Naive thymus-derived CD4-positive, alpha-beta T cell (primary cell): ENCODE results near the gene GLIS1. TPM values are rescaled to one million over a fixed set of nuclear protein-coding genes. Genes with fewer than 3 reads are reported as not detected.
A peak's percentile ranks its signal among the peaks of the same experiment; 100 is the strongest.

Source experiments
- ATAC-seq: fragments of 150-1000 bp; cut with Tn5 transposase; 2 replicates; pipeline ENCODE4 v1.10.0; 2021; ENCODE audit warnings: mild to moderate bottlenecking, moderate library complexity
- CTCF ChIA-PET: fragments of 350-600 bp; sonication (Branson Sonifier 250); formaldehyde crosslinking; loops from one replicate; lab custom pipeline; 2021; ENCODE audit warnings: antibody characterized with exemption; lab: Charles Lee
- POLR2A ChIA-PET: fragments of 350-600 bp; sonication (Branson Sonifier 250); formaldehyde crosslinking; loops from one replicate; lab custom pipeline; 2021; ENCODE audit warnings: antibody characterized with exemption, inconsistent platforms; lab: Charles Lee
- DNase-seq, 9 donors: peaks; one replicate each; pipeline versions ENCODE4 v3.0.0 to v3.0.0-alpha.2; 2020 to 2022; ENCODE audit warnings: mixed read lengths in 1 of 9
- H3K27ac ChIP-seq: one replicate; pipeline ENCODE4 v1.7.0; 2013; ENCODE audit warnings: mild to moderate bottlenecking, low read depth, low read length, moderate library complexity
- H3K27me3 ChIP-seq, 2 donors: one replicate each; pipeline ENCODE4 v1.7.0; 2013; ENCODE audit warnings: low read length in 2 of 2, mild to moderate bottlenecking in 2 of 2, moderate library complexity in 2 of 2; ENCODE audit not compliant: control insufficient read depth in 2 of 2, insufficient read depth in 2 of 2
- H3K36me3 ChIP-seq, 3 experiments: 1 replicate in 2 of 3; 2 replicates in 1 of 3; pipeline ENCODE4 v1.7.0; 2013; ENCODE audit warnings: low read length in 3 of 3, mild to moderate bottlenecking in 3 of 3, moderate library complexity in 1 of 3; ENCODE audit not compliant: insufficient read depth in 3 of 3, control insufficient read depth in 2 of 3
- H3K4me1 ChIP-seq, 2 donors: one replicate each; pipeline ENCODE4 v1.7.0; 2013; ENCODE audit warnings: low read length in 2 of 2, mild to moderate bottlenecking in 2 of 2, moderate library complexity in 1 of 2; ENCODE audit not compliant: control insufficient read depth in 2 of 2, insufficient read depth in 2 of 2
- H3K4me3 ChIP-seq: 2 replicates; pipeline ENCODE4 v1.7.0; 2013; ENCODE audit warnings: mild to moderate bottlenecking, low read length
- H3K9me3 ChIP-seq, 3 experiments: 1 replicate in 2 of 3; 2 replicates in 1 of 3; pipeline ENCODE4 v1.7.0; 2013; ENCODE audit warnings: low read length in 3 of 3; ENCODE audit not compliant: control insufficient read depth in 2 of 3
- H3K27ac Mint-ChIP-seq, 9 donors: one replicate each; pipeline ENCODE4 v1.8.0; 2020 to 2022; ENCODE audit warnings: mixed read lengths in 9 of 9, mild to moderate bottlenecking in 8 of 9, moderate library complexity in 5 of 9, inconsistent platforms in 2 of 9
- H3K27me3 Mint-ChIP-seq, 5 donors: one replicate each; pipeline ENCODE4 v1.8.0; 2021 to 2022; ENCODE audit warnings: mixed read lengths in 5 of 5, mild to moderate bottlenecking in 1 of 5
- H3K36me3 Mint-ChIP-seq, 5 donors: one replicate each; pipeline ENCODE4 v1.8.0; 2020 to 2022; ENCODE audit warnings: mixed read lengths in 5 of 5, mild to moderate bottlenecking in 3 of 5, inconsistent platforms in 1 of 5
- H3K4me1 Mint-ChIP-seq, 7 donors: one replicate each; pipeline ENCODE4 v1.8.0; 2020 to 2022; ENCODE audit warnings: mixed read lengths in 7 of 7, mild to moderate bottlenecking in 3 of 7, inconsistent platforms in 1 of 7
- H3K4me3 Mint-ChIP-seq, 10 donors: one replicate each; pipeline ENCODE4 v1.8.0; 2020 to 2022; ENCODE audit warnings: mild to moderate bottlenecking in 10 of 10, mixed read lengths in 10 of 10, moderate library complexity in 6 of 10, inconsistent platforms in 2 of 10
- H3K9me3 Mint-ChIP-seq, 11 donors: one replicate each; pipeline ENCODE4 v1.8.0; 2020 to 2022; ENCODE audit warnings: mixed read lengths in 11 of 11, mild to moderate bottlenecking in 4 of 11, inconsistent platforms in 1 of 11, moderate library complexity in 1 of 11
- intact Hi-C, 2 donors: fragments of 100-400 bp; cut with micrococcal nuclease; formaldehyde crosslinking; loops; one replicate each; pipeline ENCODE4 v1.15.1; 2023
- polyA plus RNA-seq, 2 donors: library from polyadenylated mRNA; unstranded; fragments of 300-500 nt; fragmentation: Illumina TruSeq; gene quantifications; one replicate each; pipeline ENCODE4 v1.2.3, GENCODE V29; 2021
- total RNA-seq, 6 experiments: library from RNA in 5 of 6; stranded (reverse) in 5 of 6; gene quantifications; 1 replicate in 5 of 6; 2 replicates in 1 of 6; pipeline ENCODE4 v1.2.3 and lab custom pipeline; 2021 to 2026

GLIS1 gene
- total and polyA plus RNA-seq, 7 experiments from 2014 or later = not detected

GRCh38 chr1:53606197-53606596 is 132.8 kb downstream of the GLIS1 start:
- ATAC-seq = no peak
- intact Hi-C loops = no loop called here

GRCh38 chr1:53605181-53605580 is 133.8 kb downstream of the GLIS1 start:
- H3K27ac ChIP-seq = no peak overlapping the region
- CTCF ChIA-PET = no interaction called here
- no peak overlapping the region for H3K4me3 ChIP-seq
- DNase-seq (no peak), ATAC-seq (no peak)
- H3K4me3 Mint-ChIP-seq = no peak overlapping the region
- H3K9me3 Mint-ChIP-seq = peaks cover 0 to 10% (median 6%) of the 10 kb centered on the region in 11 donors
- no peaks in the 10 kb centered on the region for H3K27me3 ChIP-seq
- intact Hi-C loops = no loop called here
- H3K9me3 ChIP-seq = no peaks in the 10 kb centered on the region
- POLR2A ChIA-PET = no interaction called here
- H3K36me3 ChIP-seq = no peaks in the 10 kb centered on the region
- H3K4me1 ChIP-seq = peaks cover 0 to 28% of the 10 kb centered on the region in 2 donors
- H3K4me1 Mint-ChIP-seq = peaks cover 0 to 8% (median 0%) of the 10 kb centered on the region in 7 donors
- H3K27me3 Mint-ChIP-seq = peaks cover 0 to 6% (median 3%) of the 10 kb centered on the region in 5 donors
- no peak overlapping the region for H3K27ac Mint-ChIP-seq
- peaks cover 0 to 4% (median 0%) of the 10 kb centered on the region in 5 donors for H3K36me3 Mint-ChIP-seq

More at GRCh38 chr1:53606197-53606596, 132.8 kb downstream of the GLIS1 start:
- peaks cover under 1 to 19% (median 11%) of the 10 kb centered on the region in 11 donors for H3K9me3 Mint-ChIP-seq
- H3K27ac Mint-ChIP-seq = no peak overlapping the region
- peaks cover 0 to 10% (median 3%) of the 10 kb centered on the region in 5 donors for H3K27me3 Mint-ChIP-seq
- H3K36me3 Mint-ChIP-seq = peaks cover 0 to 13% (median 0%) of the 10 kb centered on the region in 5 donors
- ChIA-PET POLR2A (no interaction called here), CTCF (no interaction called here)
- H3K4me3 ChIP-seq = no peak overlapping the region
- peaks cover 0 to 20% of the 10 kb centered on the region in 2 donors for H3K4me1 ChIP-seq
- H3K36me3 ChIP-seq = no peaks in the 10 kb centered on the region
- H3K27me3 ChIP-seq = no peaks in the 10 kb centered on the region
- peaks cover 0 to 7% (median 0%) of the 10 kb centered on the region in 3 experiments for H3K9me3 ChIP-seq
- H3K4me1 Mint-ChIP-seq = peaks cover 0 to under 1% (median 0%) of the 10 kb centered on the region in 7 donors
- no peak for DNase-seq
- no peak overlapping the region for H3K27ac ChIP-seq
- H3K4me3 Mint-ChIP-seq = no peak overlapping the region

GRCh38 chr1:53604291-53604919 is 134.6 kb downstream of the GLIS1 start:
- intact Hi-C loops = no loop called here
- peaks cover 0 to 8% (median 0%) of the 10 kb centered on the region in 7 donors for H3K4me1 Mint-ChIP-seq
- no peaks in the 10 kb centered on the region for H3K9me3 ChIP-seq
- DNase-seq = no peak
- no peaks in the 10 kb centered on the region for H3K36me3 ChIP-seq
- H3K27ac Mint-ChIP-seq = no peak overlapping the region
- CTCF ChIA-PET = no interaction called here
- H3K27me3 ChIP-seq = no peaks in the 10 kb centered on the region
- POLR2A ChIA-PET = no interaction called here
- no peak overlapping the region for H3K4me3 Mint-ChIP-seq
- ATAC-seq = no peak
- H3K27ac ChIP-seq = no peak overlapping the region
- peaks cover 0 to 4% (median 0%) of the 10 kb centered on the region in 5 donors for H3K27me3 Mint-ChIP-seq
- peaks cover 0 to under 1% (median 0%) of the 10 kb centered on the region in 5 donors for H3K36me3 Mint-ChIP-seq
- peaks cover 0 to 35% of the 10 kb centered on the region in 2 donors for H3K4me1 ChIP-seq
- no peak overlapping the region for H3K4me3 ChIP-seq
- peaks cover 0 to 4% (median 1%) of the 10 kb centered on the region in 11 donors for H3K9me3 Mint-ChIP-seq

GRCh38 chr1:53603431-53603830 is 135.5 kb downstream of the GLIS1 start:
- CTCF ChIA-PET = no interaction called here
- no peak overlapping the region for H3K27ac Mint-ChIP-seq

GRCh38 chr1:53601867-53602775 is 136.8 kb downstream of the GLIS1 start:
- Histone ChIP-seq H3K27me3 (no peaks in the 10 kb centered on the region), H3K36me3 (no peaks in the 10 kb centered on the region), H3K4me3 (no peak overlapping the region), H3K4me1 (peaks cover 0 to 35% of the 10 kb centered on the region in 2 donors), H3K27ac (no peak overlapping the region), H3K9me3 (no peaks in the 10 kb centered on the region)
- ATAC-seq = no peak
- no peaks in the 10 kb centered on the region for H3K9me3 Mint-ChIP-seq
- H3K36me3 Mint-ChIP-seq = no peaks in the 10 kb centered on the region
- H3K27ac Mint-ChIP-seq = no peak overlapping the region
- no peak for DNase-seq
- CTCF ChIA-PET = no interaction called here
- intact Hi-C loops = no loop called here
- H3K27me3 Mint-ChIP-seq = no peaks in the 10 kb centered on the region
- H3K4me1 Mint-ChIP-seq = peaks cover 0 to 8% (median 0%) of the 10 kb centered on the region in 7 donors
- no peak overlapping the region for H3K4me3 Mint-ChIP-seq
- POLR2A ChIA-PET = no interaction called here

More at GRCh38 chr1:53603431-53603830, 135.5 kb downstream of the GLIS1 start:
- Histone ChIP-seq H3K4me1 (peaks cover 0 to 35% of the 10 kb centered on the region in 2 donors), H3K27ac (no peak overlapping the region), H3K4me3 (no peak overlapping the region), H3K27me3 (no peaks in the 10 kb centered on the region), H3K9me3 (no peaks in the 10 kb centered on the region), H3K36me3 (no peaks in the 10 kb centered on the region)
- no peaks in the 10 kb centered on the region for H3K36me3 Mint-ChIP-seq
- no peaks in the 10 kb centered on the region for H3K27me3 Mint-ChIP-seq
- ATAC-seq (no peak), DNase-seq (no peak)
- H3K4me1 Mint-ChIP-seq = peaks cover 0 to 8% (median 0%) of the 10 kb centered on the region in 7 donors
- H3K4me3 Mint-ChIP-seq = no peak overlapping the region
- POLR2A ChIA-PET = no interaction called here
- H3K9me3 Mint-ChIP-seq = peaks cover 0 to 2% (median 0%) of the 10 kb centered on the region in 11 donors
- intact Hi-C loops = no loop called here

- Histone ChIP-seq H3K4me1 (peaks cover 0 to 35% of the 10 kb centered on the region in 2 donors), H3K27ac (no peak overlapping the region), H3K27me3 (no peaks in the 10 kb centered on the region), H3K36me3 (no peaks in the 10 kb centered on the region), H3K4me3 (no peak overlapping the region), H3K9me3 (no peaks in the 10 kb centered on the region)
- Mint-ChIP-seq H3K4me1 (peaks cover 0 to 8% (median 0%) of the 10 kb centered on the region in 7 donors), H3K27ac (peak overlapping the region in 1 of 9 donors; percentile 47), H3K36me3 (no peaks in the 10 kb centered on the region), H3K27me3 (no peaks in the 10 kb centered on the region), H3K4me3 (no peak overlapping the region), H3K9me3 (no peaks in the 10 kb centered on the region)
- ChIA-PET CTCF (no interaction called here), POLR2A (no interaction called here)
- DNase-seq (no peak), ATAC-seq (no peak)
- intact Hi-C loops = no loop called here
Observed at GRCh38 chr1:53601031-53601745, 137.8 kb downstream of the GLIS1 start.
